ENCODE measurements around the gene ARFGAP3.
"Not testable (repeated sequence)": the region's sequence is repeated elsewhere in the genome, so short reads cannot be mapped to it uniquely, and the experiment has no call there.

Gene ARFGAP3

GRCh38 chr22:42792909-42793847 is 63.9 kb downstream of the ARFGAP3 start:
- DNase-seq = no peak

- DNase-seq = no peak
These were observed 64.6 kb downstream of the ARFGAP3 start for GRCh38 chr22:42792453-42792908.

- DNase-seq = no peak
These were observed 65.2 kb downstream of the ARFGAP3 start for GRCh38 chr22:42791721-42792452.

- no peak for DNase-seq
These were observed 68.6 kb downstream of the ARFGAP3 start for GRCh38 chr22:42788466-42788865.

DNA sequence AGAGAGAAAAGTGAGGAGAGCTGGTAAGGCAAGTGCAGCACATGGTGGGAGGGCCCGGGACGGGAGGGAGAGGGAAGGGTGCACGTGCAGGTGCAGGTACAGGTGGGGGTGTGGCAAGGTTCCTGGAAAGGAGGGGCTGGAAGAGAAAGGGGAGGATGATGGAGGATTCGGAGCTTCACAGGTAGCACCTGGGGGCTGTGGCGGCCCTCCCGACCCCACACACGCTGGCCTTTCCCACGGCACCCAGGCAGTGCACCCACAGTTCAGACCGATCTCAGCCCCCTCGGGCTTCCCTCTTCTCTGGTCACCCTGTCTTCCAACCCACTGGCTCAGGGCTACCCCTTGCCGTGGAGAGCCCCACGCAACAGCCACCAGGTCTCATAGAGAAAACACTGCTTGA is 69.1 kb downstream of the ARFGAP3 start:
- no peak for DNase-seq

DNA sequence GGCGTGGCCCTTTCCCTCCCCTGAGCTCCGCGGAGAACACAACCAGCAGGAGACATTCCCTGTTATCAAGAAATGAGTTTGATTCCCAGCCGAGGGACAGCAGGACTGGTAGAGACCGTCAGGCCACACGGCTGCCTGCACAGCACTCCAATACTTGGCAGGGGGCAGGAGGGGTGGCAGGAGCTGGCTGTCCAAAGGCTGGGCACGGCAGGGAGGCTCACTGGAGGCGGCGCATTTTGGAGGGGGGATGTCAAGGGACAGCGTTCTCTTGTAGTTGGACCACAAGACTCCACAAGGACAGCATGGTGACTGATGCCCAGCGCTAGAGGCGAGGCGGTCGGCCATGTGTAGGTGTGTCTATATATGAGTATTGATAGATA is 69.7 kb downstream of the ARFGAP3 start:
- DNase-seq = no peak

GRCh38 chr22:42786606-42787356 is 70.3 kb downstream of the ARFGAP3 start:
- DNase-seq = no peak

DNA sequence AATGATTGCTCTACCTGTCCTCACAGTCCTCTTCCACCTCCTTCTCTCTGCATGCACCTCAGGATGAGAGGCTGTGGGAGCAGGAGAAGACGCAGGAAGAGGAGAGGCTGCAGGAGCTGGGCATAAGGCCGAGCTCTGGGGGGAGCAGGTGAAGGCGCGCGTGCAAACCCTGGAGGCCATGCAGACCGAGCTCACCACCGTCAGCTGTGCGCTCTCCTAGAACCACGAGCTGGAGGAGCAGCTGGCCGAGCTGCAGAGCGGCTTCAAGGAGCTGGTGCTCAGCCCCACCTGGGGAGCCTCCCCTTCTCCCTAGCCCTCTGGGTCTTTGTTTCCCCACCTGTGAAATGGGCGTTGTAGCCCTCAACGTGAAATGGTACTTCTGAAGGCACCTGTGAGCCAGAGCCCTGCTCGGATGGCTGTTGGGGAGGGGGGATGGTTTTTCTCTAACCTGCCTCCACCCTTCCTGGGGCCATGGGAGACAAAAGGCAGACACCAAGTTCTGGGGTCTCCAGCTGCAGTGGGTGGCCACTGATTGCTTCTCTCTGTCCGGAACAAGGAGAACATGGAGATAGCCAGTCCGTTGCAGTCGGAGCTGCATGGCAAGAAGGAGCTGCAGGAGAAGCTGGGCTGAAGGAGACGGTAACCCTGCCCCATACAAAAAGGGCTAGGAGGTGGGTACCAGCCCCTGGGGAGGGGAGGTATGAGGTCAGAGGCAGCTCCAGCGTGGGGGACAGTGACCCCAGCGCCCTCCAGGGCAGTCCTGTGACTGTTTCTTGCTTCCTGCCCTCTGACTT is 71.2 kb downstream of the ARFGAP3 start:
- DNase-seq = no peak

DNA sequence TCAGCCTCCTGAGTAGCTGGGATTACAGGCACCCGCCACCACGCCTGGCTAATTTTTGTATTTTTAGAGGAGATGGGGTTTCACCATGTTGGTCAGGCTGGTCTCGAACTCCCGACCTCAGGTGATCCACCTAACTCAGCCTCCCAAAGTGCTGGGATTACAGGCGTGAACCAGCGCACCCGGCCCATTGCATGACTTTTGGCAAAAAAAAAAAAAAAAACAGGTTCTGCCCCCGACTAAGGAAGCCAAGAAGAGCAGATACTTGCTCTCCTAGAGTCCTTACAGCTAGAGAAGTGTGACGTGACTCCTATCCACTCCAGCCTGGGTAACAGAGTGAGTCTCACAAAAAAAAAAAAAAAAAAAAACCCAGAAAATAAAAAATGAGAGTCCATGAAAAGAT is 74.8 kb downstream of the ARFGAP3 start:
- not testable (repeated sequence) for DNase-seq

- no peak for DNase-seq
These were observed 77.0 kb downstream of the ARFGAP3 start for GRCh38 chr22:42780070-42780540.

DNA sequence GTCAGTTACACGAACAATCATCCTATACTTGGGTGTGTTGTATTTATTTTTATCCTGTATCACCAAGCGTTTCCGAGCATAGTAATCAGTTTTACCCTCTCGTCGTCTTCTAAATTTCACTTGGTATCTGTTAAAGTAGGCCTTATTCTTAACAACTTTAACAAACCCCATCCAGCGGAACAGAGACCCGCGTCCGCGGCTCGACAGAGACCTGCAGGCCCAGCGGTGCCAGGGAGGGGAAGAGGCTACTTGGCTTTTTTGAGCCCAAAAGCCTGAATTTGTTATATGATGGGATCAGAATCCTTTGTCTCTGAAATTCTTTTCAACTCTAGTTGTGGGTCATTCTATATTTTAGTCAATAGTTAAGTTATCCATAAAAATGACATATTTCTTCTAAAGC is 79.9 kb downstream of the ARFGAP3 start:
- no peak for DNase-seq

DNA sequence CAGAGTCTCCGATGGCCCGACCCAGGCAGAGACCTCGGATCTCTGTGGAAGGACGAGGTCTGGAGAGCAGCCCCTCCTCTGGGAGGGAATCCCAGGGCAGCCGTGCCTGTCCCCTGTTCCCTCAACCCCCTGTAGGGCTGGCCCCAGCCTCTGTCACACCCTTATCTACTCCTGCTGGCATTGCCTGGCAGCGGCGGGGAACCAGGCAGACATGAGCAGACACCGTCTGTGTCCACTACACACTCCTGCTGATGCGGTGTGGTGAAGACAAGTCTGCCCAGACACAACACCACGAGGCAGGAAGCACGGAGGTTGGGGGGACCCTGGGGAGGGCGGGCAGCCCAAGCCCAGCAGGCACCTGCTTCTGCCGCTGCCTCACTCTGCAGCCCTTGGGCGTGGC is 83.9 kb downstream of the ARFGAP3 start:
- DNase-seq = no peak

GRCh38 chr22:42772647-42773046 is 84.4 kb downstream of the ARFGAP3 start:
- DNase-seq = no peak

DNA sequence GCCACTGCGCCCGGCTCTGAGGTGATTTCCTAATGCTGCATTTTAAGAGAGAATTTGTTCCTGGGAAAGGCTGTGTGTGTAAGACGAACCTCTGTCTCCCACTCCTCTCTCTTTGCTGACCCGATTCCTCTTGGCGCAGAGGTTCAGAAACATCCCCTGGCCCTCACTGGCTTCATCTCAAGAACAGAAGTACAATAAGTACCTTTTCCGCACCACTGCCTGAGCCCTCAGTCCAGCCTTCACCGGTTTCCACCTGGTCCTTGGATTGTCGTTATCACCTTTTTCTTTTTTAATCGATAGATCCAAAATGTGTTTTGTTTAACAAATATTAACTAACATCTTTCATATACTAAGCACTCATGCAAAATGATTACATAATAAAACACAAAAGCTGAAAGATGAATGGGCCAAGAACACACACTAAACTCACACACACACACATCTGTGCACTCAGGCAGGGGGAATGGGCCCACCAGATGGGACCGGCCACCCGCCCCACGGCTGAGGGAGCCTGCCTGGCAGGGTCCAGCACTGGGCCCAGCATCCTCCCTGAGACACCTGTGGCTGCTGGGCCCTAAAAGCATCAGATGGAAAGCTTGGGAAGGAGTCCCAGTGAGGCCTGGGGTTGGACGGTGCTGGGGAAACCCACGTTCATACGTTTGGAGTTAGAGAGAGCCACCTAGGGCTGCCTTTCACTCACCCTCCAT is 86.0 kb downstream of the ARFGAP3 start:
- no peak for DNase-seq

GRCh38 chr22:42770448-42770726 is 86.7 kb downstream of the ARFGAP3 start:
- DNase-seq = no peak

DNA sequence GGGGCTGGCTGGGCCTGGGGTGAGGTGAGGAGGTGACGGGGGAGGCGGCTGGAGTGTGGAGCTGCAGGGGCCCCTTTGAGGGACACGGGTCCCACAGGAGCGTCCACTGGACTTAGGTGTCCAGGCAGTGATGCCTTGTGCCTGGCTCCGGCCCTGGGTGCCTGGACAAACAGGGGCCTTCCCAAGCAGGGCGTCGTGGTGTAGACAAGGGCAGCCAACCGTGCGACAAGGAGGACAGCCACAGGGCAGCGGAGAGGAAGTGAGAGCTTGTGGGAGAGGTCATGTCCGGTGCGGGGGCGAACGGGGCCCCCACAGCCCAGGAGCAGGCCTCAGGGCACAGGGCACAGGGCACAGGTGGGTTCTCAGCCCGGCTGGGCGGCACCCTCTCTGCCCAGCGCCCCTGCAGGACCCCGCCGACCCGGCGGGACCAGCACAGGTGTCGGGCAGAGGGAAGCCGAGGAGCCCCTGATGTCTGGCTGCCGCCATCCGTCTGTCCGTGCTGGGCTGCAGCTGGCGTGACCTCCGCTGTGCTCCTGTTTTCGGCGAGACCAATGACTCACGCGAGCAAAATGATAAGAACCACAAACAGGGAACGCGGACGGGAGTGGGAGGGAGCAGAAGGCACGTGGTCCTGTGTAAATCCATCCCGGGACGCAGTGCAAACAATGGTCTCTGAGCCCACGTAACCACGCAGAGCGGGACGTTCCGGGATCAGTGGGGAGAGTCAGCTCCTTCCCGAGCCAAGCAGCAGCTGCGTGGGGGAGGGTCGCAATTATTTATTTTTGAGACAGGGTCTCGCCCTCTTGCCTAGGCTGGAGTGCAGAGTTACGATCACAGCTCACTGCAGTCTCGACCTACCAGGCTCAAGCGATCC is 87.3 kb downstream of the ARFGAP3 start:
- no peak for DNase-seq

DNA sequence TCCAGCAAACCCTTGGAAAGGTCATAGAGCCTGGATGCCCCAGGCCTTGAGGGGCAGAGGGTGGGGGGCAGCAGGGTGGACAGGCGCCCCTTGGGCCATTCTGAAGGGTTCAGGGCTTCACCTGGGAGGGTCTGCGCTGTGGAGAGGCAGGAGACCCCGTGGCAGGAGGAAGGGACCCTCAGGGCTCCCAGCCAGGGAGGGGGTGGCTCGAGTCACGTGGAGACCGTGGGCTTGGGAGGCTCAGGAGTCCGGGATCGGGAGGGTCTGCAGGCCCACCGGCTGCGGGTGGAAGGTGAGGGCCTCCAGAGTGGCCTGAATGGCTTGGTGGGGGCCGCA is 87.9 kb downstream of the ARFGAP3 start:
- no peak for DNase-seq

- no peak for DNase-seq
These were observed 88.6 kb downstream of the ARFGAP3 start for GRCh38 chr22:42768385-42769035.

- DNase-seq = no peak
These were observed 90.2 kb downstream of the ARFGAP3 start for GRCh38 chr22:42766860-42767259.

- no peak for DNase-seq
These were observed 92.1 kb downstream of the ARFGAP3 start for GRCh38 chr22:42764895-42765363.

Measured in activated CD4-positive, CD25-positive, alpha-beta regulatory T cell (primary cell).